ENCODE data around the gene SLCO3A1. TPM values are rescaled to one million over a fixed set of nuclear protein-coding genes. Genes with fewer than 3 reads are reported as not detected.

Gene SLCO3A1
- total RNA-seq, 4 donors from 2014 or later: 10.9 to 18.1 (median 14.2) TPM

DNA sequence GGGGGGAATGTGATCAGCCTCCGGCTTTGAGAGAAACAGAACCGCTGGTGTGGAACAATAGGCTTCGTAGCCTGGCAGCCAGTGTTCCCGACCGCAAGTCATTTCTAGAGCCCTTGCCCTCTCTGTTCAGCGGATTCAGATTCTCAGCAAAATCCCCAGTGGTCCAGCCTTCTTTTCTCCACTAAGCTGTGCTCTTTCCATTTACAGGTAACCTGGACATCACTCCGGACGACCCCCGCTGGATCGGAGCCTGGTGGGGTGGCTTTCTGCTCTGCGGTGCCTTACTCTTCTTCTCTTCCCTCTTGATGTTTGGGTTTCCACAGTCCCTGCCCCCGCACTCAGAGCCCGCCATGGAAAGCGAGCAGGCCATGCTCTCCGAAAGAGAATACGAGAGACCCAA lies 250.6 kb downstream of the SLCO3A1 start:
- DNase-seq: no peak
- Histone ChIP-seq H3K4me1 (no peaks in the 10 kb centered on the region), H3K4me3 (no peak overlapping the region), H3K9me3 (no peaks in the 10 kb centered on the region), H3K36me3 (peaks cover 0 to 51% (median 0%) of the 10 kb centered on the region in 3 donors), H3K27ac (no peak overlapping the region), H3K27me3 (no peaks in the 10 kb centered on the region)
- TF ChIP-seq, protein P1, sequence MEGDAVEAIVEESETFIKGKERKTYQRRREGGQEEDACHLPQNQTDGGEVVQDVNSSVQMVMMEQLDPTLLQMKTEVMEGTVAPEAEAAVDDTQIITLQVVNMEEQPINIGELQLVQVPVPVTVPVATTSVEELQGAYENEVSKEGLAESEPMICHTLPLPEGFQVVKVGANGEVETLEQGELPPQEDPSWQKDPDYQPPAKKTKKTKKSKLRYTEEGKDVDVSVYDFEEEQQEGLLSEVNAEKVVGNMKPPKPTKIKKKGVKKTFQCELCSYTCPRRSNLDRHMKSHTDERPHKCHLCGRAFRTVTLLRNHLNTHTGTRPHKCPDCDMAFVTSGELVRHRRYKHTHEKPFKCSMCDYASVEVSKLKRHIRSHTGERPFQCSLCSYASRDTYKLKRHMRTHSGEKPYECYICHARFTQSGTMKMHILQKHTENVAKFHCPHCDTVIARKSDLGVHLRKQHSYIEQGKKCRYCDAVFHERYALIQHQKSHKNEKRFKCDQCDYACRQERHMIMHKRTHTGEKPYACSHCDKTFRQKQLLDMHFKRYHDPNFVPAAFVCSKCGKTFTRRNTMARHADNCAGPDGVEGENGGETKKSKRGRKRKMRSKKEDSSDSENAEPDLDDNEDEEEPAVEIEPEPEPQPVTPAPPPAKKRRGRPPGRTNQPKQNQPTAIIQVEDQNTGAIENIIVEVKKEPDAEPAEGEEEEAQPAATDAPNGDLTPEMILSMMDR (IDR thresholded peaks at IDR 0.05): no peak
- TF ChIP-seq POLR2A (IDR thresholded peaks at IDR 0.05): no peak
- 95 to 96% methylated on average over 11 to 14 of the region's 16 CpGs for WGBS, 2 donors
- intact Hi-C loops (cut with DNase I): no loop called here

DNA sequence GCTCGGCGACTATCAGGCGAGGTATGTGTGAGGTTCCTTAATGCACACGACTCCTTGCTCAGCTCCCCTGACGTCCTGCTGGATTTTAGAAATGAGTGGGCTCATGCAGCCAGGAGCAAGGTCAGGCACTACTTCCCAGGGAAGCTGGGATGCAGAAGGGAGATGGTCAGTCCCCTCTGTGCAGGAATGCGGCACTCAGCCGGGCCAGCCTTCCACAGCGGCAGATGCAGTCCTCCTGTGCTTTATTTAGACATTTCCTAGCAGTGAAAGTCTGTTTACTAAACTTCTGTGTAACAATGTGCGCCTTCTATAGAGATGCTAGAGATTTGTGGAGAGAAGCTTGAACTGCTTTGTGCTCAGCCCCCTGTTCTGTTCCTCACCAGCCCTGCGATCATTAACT lies 252.1 kb downstream of the SLCO3A1 start:
- Histone ChIP-seq H3K4me3 (no peak overlapping the region), H3K27ac (no peak overlapping the region), H3K36me3 (peaks cover 0 to 51% (median 0%) of the 10 kb centered on the region in 3 donors), H3K27me3 (no peaks in the 10 kb centered on the region), H3K9me3 (no peaks in the 10 kb centered on the region), H3K4me1 (no peaks in the 10 kb centered on the region)
- no peak for DNase-seq
- WGBS, 2 donors: 77 to 90% methylated on average over 7 to 8 of the region's 10 CpGs
- intact Hi-C loops (cut with DNase I): no loop called here
- TF ChIP-seq POLR2A (IDR thresholded peaks at IDR 0.05): no peak
- TF ChIP-seq, protein P1 (IDR thresholded peaks at IDR 0.05): no peak

DNA sequence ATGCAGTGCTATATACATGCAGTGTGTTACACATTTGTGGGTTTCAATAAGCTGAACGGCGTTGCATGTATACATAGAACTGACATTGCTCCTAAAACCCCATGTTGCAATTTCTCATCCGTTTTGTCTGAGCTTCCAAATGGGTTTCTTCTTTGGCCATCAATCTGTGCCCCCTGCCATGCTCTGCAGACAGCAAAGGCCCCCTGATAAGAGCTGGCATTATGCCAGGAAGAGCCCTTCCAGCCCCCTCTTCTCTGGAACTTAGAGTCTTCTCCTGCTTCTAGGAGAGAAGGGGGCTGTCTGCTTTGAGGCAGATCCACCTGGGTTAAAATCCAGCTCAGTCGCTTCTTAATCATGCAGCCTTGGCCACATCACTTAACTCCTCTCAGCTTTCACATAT lies 254.0 kb downstream of the SLCO3A1 start:
- no peaks in the 10 kb centered on the region for H3K9me3 ChIP-seq
- DNase-seq: no peak
- no peaks in the 10 kb centered on the region for H3K27me3 ChIP-seq
- 80 to 91% methylated on average over 4 of the region's 4 CpGs for WGBS, 2 donors
- H3K36me3 ChIP-seq: peaks cover 0 to 52% (median 0%) of the 10 kb centered on the region in 3 donors
- H3K27ac ChIP-seq: no peak overlapping the region
- H3K4me1 ChIP-seq: no peaks in the 10 kb centered on the region
- H3K4me3 ChIP-seq: no peak overlapping the region
- no peak for TF ChIP-seq POLR2A (IDR thresholded peaks at IDR 0.05)
- TF ChIP-seq, protein P1 (IDR thresholded peaks at IDR 0.05): no peak
- intact Hi-C loops (cut with DNase I): no loop called here

DNA sequence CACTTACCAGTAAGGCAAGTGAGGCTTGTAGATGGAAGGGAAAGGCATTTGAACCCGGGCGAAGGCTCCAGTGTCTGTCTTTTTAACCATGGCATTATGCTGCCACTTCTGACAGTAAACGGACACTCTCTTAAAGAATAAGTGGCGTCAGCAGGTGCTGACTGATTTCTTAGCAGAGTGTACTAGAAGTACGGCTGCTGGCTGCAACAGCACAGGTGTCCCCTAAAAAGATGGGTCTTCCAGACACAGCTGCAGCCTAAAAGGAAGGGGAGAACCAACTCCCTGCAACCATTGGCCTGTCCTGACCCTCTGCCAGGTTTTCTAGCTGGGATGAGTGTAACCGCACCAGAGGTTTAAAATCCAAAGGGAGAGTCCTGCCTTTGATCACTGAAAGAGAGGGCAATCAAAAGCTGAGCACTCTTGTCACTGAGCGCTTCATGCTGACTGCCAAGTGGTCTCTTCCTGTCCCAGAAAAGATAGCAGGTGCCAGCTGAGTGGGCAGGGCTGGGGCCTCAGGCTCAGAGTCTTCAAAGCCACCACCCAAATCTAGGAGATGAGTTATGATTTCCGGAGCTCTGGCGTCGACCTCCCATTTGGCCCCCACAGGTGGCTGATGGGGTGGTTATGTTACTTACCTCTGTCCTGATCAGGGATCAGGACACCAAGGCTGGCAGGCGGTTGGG lies 255.8 kb downstream of the SLCO3A1 start:
- Histone ChIP-seq H3K36me3 (peaks cover 0 to 60% (median 0%) of the 10 kb centered on the region in 3 donors), H3K27me3 (no peaks in the 10 kb centered on the region), H3K9me3 (no peaks in the 10 kb centered on the region), H3K4me3 (no peak overlapping the region), H3K4me1 (no peaks in the 10 kb centered on the region), H3K27ac (no peak overlapping the region)
- TF ChIP-seq, protein P1 (IDR thresholded peaks at IDR 0.05): no peak
- no peak for TF ChIP-seq POLR2A (IDR thresholded peaks at IDR 0.05)
- DNase-seq: no peak
- intact Hi-C loops (cut with DNase I): no loop called here
- WGBS, 2 donors: 83 to 88% methylated on average over 8 to 11 of the region's 11 CpGs

DNA sequence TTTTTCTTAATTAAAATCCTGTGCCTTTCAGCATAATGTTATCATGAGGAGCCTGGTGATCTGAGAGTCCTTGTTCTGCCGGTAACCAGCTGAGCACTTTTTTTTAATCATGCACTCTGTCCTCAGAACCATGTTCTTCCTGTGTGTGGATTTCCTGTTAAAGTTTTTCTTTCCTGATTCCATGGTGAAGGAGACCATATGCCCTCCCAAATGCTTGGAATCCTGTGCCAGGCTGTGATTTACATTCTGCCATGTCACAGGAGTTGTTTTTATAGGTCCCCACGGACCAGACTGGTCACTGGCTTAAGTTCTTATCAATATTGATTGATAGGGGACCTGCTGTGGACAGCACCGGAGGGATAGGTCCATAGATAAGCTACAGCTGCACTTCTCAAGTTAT lies 257.8 kb downstream of the SLCO3A1 start:
- DNase-seq: no peak
- TF ChIP-seq, protein P1 (IDR thresholded peaks at IDR 0.05): no peak
- no peak for TF ChIP-seq POLR2A (IDR thresholded peaks at IDR 0.05)
- Histone ChIP-seq H3K4me3 (no peak overlapping the region), H3K27me3 (no peaks in the 10 kb centered on the region), H3K27ac (no peak overlapping the region), H3K36me3 (peaks cover 0 to 50% (median 0%) of the 10 kb centered on the region in 3 donors), H3K9me3 (no peaks in the 10 kb centered on the region), H3K4me1 (no peaks in the 10 kb centered on the region)
- WGBS, 2 donors: 55 to 73% methylated on average over 1 to 2 of the region's 3 CpGs
- intact Hi-C loops (cut with DNase I): no loop called here
